Activated CD8-positive, alpha-beta memory T cell treated with anti-CD3 and anti-CD28 coated beads, Interleukin-2, amount 50 U/mL, for 48 hours (primary cell): ENCODE measurements around the gene COX4I1.

ENCODE experiments used
- DNase-seq: peaks from one replicate; pipeline ENCODE4 v3.0.0-alpha.2; 2020

The COX4I1 gene

GRCh38 chr16:85799497-85800320, at the start of gene COX4I1, which contains the start of gene EMC8:
COX4I1 (plus strand) TSS chr16:85799695; CDS start chr16:85801206, 1,511 bp downstream.
EMC8 (minus strand) TSS chr16:85799544; CDS start chr16:85799295, 249 bp downstream.
- DNase-seq = peak; percentile 96

- no peak for DNase-seq
Measured at GRCh38 chr16:85749771-85750145, 49.7 kb upstream of the COX4I1 start.

- peak; percentile 67 for DNase-seq
Measured at GRCh38 chr16:85750146-85750826, 49.2 kb upstream of the COX4I1 start.

- no peak for DNase-seq
Measured at GRCh38 chr16:85750827-85751697, 48.4 kb upstream of the COX4I1 start, which contains the start of gene C16orf74. C16orf74 (minus strand) TSS chr16:85751096; CDS start chr16:85735217, 15,879 bp downstream.

GRCh38 chr16:85751698-85752501, 47.6 kb upstream of the COX4I1 start:
- no peak for DNase-seq

- no peak for DNase-seq
Measured at GRCh38 chr16:85752511-85753420, 46.7 kb upstream of the COX4I1 start.

GRCh38 chr16:85753559-85753958, 45.9 kb upstream of the COX4I1 start:
- DNase-seq = no peak

- DNase-seq = no peak
Measured at GRCh38 chr16:85753976-85754375, 45.5 kb upstream of the COX4I1 start.

GRCh38 chr16:85754413-85754812, 45.1 kb upstream of the COX4I1 start:
- DNase-seq = no peak

GRCh38 chr16:85755929-85756768, 43.3 kb upstream of the COX4I1 start:
- no peak for DNase-seq

- DNase-seq = no peak
Measured at GRCh38 chr16:85757341-85757822, 42.1 kb upstream of the COX4I1 start.

GRCh38 chr16:85759136-85759535, 40.4 kb upstream of the COX4I1 start:
- no peak for DNase-seq

- peak; percentile 66 for DNase-seq
Measured at GRCh38 chr16:85759631-85760419, 39.7 kb upstream of the COX4I1 start.

- no peak for DNase-seq
Measured at GRCh38 chr16:85761861-85762260, 37.6 kb upstream of the COX4I1 start.

GRCh38 chr16:85762970-85763369, 36.5 kb upstream of the COX4I1 start:
- no peak for DNase-seq

GRCh38 chr16:85763616-85764015, 35.9 kb upstream of the COX4I1 start:
- DNase-seq = no peak

- no peak for DNase-seq
Measured at GRCh38 chr16:85765211-85765610, 34.3 kb upstream of the COX4I1 start.

GRCh38 chr16:85765767-85766166, 33.7 kb upstream of the COX4I1 start:
- no peak for DNase-seq

- no peak for DNase-seq
Measured at GRCh38 chr16:85767531-85767930, 32.0 kb upstream of the COX4I1 start.
